Testis (tissue), 2 donors: ENCODE data around the gene PUM1.

Experiments used
- CTCF ChIP-seq, 3 experiments: fragments of 450-650 bp in 2 of 3; fragments of 200-600 bp in 1 of 3; sonication (generic) in 1 of 3; IDR thresholded peaks; one replicate each; pipeline ENCODE4 v1.5.1; 2016 to 2019; ENCODE audit warnings: antibody characterized with exemption in 3 of 3, mild to moderate bottlenecking in 2 of 3, moderate library complexity in 1 of 3
- POLR2A ChIP-seq: fragments of 450-650 bp; IDR thresholded peaks from one replicate; pipeline ENCODE4 v1.6.1; 2017; ENCODE audit warnings: antibody characterized with exemption, mild to moderate bottlenecking, moderate library complexity

GRCh38 chr1:31112266-31112935, 46.9 kb upstream of the PUM1 start:
- TF ChIP-seq CTCF (IDR thresholded peaks at IDR 0.05) (no peak), POLR2A (no peak)
